GM23248 (cell line): ENCODE data around the gene SCLT1.

Source experiments
- EZH2 ChIP-seq: fragments of 200-600 bp; sonication (generic); IDR thresholded peaks from 2 replicates; pipeline ENCODE4 v1.6.1; 2018; ENCODE audit warnings: antibody characterized with exemption, mild to moderate bottlenecking; ENCODE audit not compliant: insufficient read depth, poor library complexity, severe bottlenecking
- EZH2phosphoT487 ChIP-seq: fragments of 200-600 bp; sonication (generic); IDR thresholded peaks from 2 replicates; pipeline ENCODE4 v1.6.1; 2018; ENCODE audit warnings: antibody characterized with exemption, moderate library complexity, mild to moderate bottlenecking, low read depth; ENCODE audit not compliant: insufficient read depth

DNA sequence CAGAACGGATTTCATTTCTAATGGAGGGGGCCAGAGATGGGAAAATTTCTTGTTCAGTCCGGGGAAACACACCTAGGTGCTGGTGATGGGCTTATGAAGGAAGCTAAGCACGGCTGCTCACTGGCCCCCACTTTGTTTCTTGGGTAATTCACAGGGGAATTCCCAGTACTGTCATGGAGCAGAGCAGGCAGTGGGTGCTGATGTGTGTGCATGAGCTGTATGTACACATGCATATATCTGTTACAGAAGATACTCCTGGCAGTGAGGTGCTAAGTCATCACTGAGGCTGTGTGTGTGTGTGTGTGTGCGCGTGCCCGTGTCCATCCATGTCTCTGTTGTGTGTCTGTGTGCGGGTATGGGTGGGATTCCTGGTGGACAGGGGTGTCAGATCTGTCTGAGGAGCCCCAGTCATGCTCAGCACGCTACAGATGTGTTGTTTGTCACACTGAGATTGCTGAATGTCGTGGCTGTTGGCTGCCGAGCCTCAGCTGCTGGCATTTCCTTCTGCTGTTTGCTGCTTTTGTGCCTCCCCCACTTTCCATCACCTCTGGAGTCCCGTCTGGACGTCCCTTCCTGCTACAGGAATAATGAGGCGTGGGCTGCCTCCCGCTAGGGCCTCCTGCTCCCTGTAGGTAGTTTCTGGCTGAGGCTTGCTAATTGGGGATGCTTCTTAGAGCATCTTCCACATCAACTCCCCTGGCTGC, 230.6 kb downstream of the SCLT1 start:
- TF ChIP-seq EZH2phosphoT487: no peak
- no peak for TF ChIP-seq EZH2
